CD14-positive monocyte (primary cell): ENCODE results near the gene RECQL5. TPM values are rescaled to one million over a fixed set of nuclear protein-coding genes. Genes with fewer than 3 reads are reported as not detected.

Experiments used
- DNase-seq, 3 donors: peaks; one replicate each; pipeline ENCODE4 v3.0.0-alpha.2; 2011 to 2022
- H2AFZ ChIP-seq: 2 replicates; pipeline ENCODE4 v1.6.0; 2012; ENCODE audit warnings: mild to moderate bottlenecking, low read depth, low read length, inconsistent platforms; ENCODE audit not compliant: insufficient read depth, poor library complexity, severe bottlenecking
- H3K27ac ChIP-seq, 2 donors: 1 replicate in 1 of 2; 2 replicates in 1 of 2; pipeline ENCODE4 v1.5.1; 2012 to 2013; ENCODE audit warnings: low read length in 2 of 2, control low read depth in 1 of 2, inconsistent platforms in 1 of 2, low read depth in 1 of 2, mild to moderate bottlenecking in 1 of 2
- H3K27me3 ChIP-seq, 2 donors: one replicate each; pipeline versions ENCODE4 v1.6.0 to v1.6.1; 2011 to 2013; ENCODE audit warnings: low read length in 2 of 2; ENCODE audit not compliant: control insufficient read depth in 2 of 2, insufficient read depth in 2 of 2
- H3K36me3 ChIP-seq, 2 donors: replicated peaks in 1 of 2; 1 replicate in 1 of 2; 2 replicates in 1 of 2; pipeline versions ENCODE4 v1.5.1 to v1.6.1; 2012 to 2013; ENCODE audit warnings: low read length in 2 of 2, control low read depth in 1 of 2, inconsistent platforms in 1 of 2, mild to moderate bottlenecking in 1 of 2; ENCODE audit not compliant: insufficient read depth in 2 of 2, control insufficient read depth in 1 of 2
- H3K4me1 ChIP-seq, 2 donors: 1 replicate in 1 of 2; 2 replicates in 1 of 2; pipeline versions ENCODE4 v1.5.1 to v1.6.1; 2012 to 2013; ENCODE audit warnings: low read length in 2 of 2, control low read depth in 1 of 2, inconsistent platforms in 1 of 2, mild to moderate bottlenecking in 1 of 2, moderate library complexity in 1 of 2; ENCODE audit not compliant: insufficient read depth in 2 of 2, control insufficient read depth in 1 of 2
- H3K4me2 ChIP-seq: replicated peaks from 2 replicates; pipeline ENCODE3; 2012; ENCODE audit warnings: low read length, moderate library complexity, mild to moderate bottlenecking; ENCODE audit not compliant: poor library complexity, severe bottlenecking; ENCODE audit errors: extremely low read depth
- H3K4me3 ChIP-seq, 3 experiments: fragments of 200-600 bp in 1 of 3; sonication (generic) in 1 of 3; replicated peaks in 1 of 3; 1 replicate in 2 of 3; 2 replicates in 1 of 3; pipeline ENCODE4 v1.5.1; 2011 to 2013; ENCODE audit warnings: low read length in 3 of 3, mild to moderate bottlenecking in 3 of 3, control low read depth in 2 of 3, low read depth in 2 of 3, inconsistent platforms in 1 of 3, moderate library complexity in 1 of 3
- H3K79me2 ChIP-seq: 2 replicates; pipeline ENCODE4 v1.6.0; 2012; ENCODE audit warnings: mild to moderate bottlenecking, control low read depth, inconsistent platforms, low read length, moderate library complexity; ENCODE audit not compliant: insufficient read depth
- H3K9ac ChIP-seq: 2 replicates; pipeline ENCODE4 v1.6.0; 2017; ENCODE audit warnings: low read length, mild to moderate bottlenecking; ENCODE audit not compliant: insufficient read depth, poor library complexity, severe bottlenecking
- H3K9me3 ChIP-seq, 2 donors: replicated peaks in 1 of 2; 1 replicate in 1 of 2; 2 replicates in 1 of 2; pipeline versions ENCODE4 v1.5.1 to v1.6.1; 2012 to 2013; ENCODE audit warnings: low read length in 2 of 2, control low read depth in 1 of 2; ENCODE audit not compliant: control insufficient read depth in 1 of 2, insufficient read depth in 1 of 2
- H4K20me1 ChIP-seq: 2 replicates; pipeline ENCODE4 v1.6.0; 2012; ENCODE audit warnings: mild to moderate bottlenecking, low read length, control low read depth, moderate library complexity; ENCODE audit not compliant: insufficient read depth
- H3K27ac Mint-ChIP-seq, 7 donors: one replicate each; pipeline ENCODE4 v1.8.0; 2020; ENCODE audit warnings: mild to moderate bottlenecking in 7 of 7, mixed read lengths in 7 of 7, moderate library complexity in 6 of 7, inconsistent platforms in 2 of 7
- H3K27me3 Mint-ChIP-seq, 3 donors: one replicate each; pipeline ENCODE4 v1.8.0; 2021 to 2022; ENCODE audit warnings: low read depth in 3 of 3, mild to moderate bottlenecking in 3 of 3, mixed read lengths in 3 of 3, moderate library complexity in 3 of 3, inconsistent platforms in 1 of 3
- H3K36me3 Mint-ChIP-seq, 2 donors: one replicate each; pipeline ENCODE4 v1.8.0; 2020; ENCODE audit warnings: mixed read lengths in 2 of 2, inconsistent platforms in 1 of 2, mild to moderate bottlenecking in 1 of 2
- H3K4me1 Mint-ChIP-seq: one replicate; pipeline ENCODE4 v1.8.0; 2020; ENCODE audit warnings: mild to moderate bottlenecking, mixed read lengths
- H3K4me3 Mint-ChIP-seq, 2 donors: one replicate each; pipeline ENCODE4 v1.8.0; 2020; ENCODE audit warnings: mild to moderate bottlenecking in 2 of 2, mixed read lengths in 2 of 2, moderate library complexity in 1 of 2
- H3K9me3 Mint-ChIP-seq, 7 donors: one replicate each; pipeline ENCODE4 v1.8.0; 2020 to 2022; ENCODE audit warnings: mixed read lengths in 7 of 7, mild to moderate bottlenecking in 6 of 7, moderate library complexity in 6 of 7, inconsistent platforms in 2 of 7
- WGBS: methylation state at CpG from one replicate; pipeline ENCODE4 v1.1.5; 2013; ENCODE audit warnings: missing lambda C conversion rate; ENCODE audit not compliant: insufficient coverage; 5-methylcytosine and 5-hydroxymethylcytosine counted together
- intact Hi-C, 2 donors: fragments of 100-400 bp; cut with micrococcal nuclease; formaldehyde crosslinking; loops; one replicate each; pipeline versions ENCODE4 v1.15.0 to v1.15.1; 2023
- polyA plus RNA-seq, 3 donors: library from polyadenylated mRNA; depleted of rRNA in 1 of 3; unstranded in 2 of 3; stranded (reverse) in 1 of 3; fragments of 300-500 nt in 2 of 3; fragments of >200 nt in 1 of 3; fragmentation: Illumina TruSeq in 2 of 3; gene quantifications; 1 replicate in 2 of 3; 2 replicates in 1 of 3; pipeline ENCODE4 v1.2.3, GENCODE V29; 2012 to 2021
- TF ChIP-seq, protein P1 (sequence below): fragments of 200-600 bp; IDR thresholded peaks from one replicate; pipeline ENCODE4 v1.8.0; 2022; ENCODE audit warnings: antibody characterized with exemption, mild to moderate bottlenecking

RECQL5 gene
- polyA plus RNA-seq, 3 donors = 3.1 to 27.7 (median 4.4) TPM

DNA sequence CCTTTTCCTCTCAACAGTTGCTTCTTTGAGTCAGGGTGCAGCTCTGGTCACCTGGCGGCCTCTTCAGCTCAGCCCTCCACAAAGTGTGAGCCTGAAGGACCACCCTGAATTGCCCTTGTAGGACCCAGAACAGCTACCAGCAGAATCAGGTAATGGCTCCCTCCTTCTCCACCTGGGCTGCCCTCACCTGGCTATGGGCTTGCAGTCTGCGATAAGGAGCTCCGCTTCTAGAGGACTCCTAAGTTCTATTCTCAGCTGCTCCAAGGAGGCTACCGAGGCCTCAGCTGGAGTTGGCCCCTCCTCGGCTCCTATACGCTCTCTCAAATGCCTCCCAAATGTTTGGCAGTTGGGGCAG lies 20.3 kb downstream of the RECQL5 start:
- H3K79me2 ChIP-seq = no peaks in the 10 kb centered on the region
- peaks cover 39 to 72% of the 10 kb centered on the region in 2 donors for H3K36me3 Mint-ChIP-seq
- peak overlapping the region in 1 of 2 donors; percentile 56 for H3K27ac ChIP-seq
- H3K4me2 ChIP-seq = no peak overlapping the region
- DNase-seq = no peak
- 86% methylated on average over 5 of the region's 6 CpGs for WGBS
- intact Hi-C loops = no loop called here
- H3K27ac Mint-ChIP-seq = peak overlapping the region in 1 of 7 donors; percentile 79
- H3K9ac ChIP-seq = peak overlapping the region; percentile 36
- peaks cover 12 to 19% of the 10 kb centered on the region in 2 donors for H3K4me1 ChIP-seq
- H3K9me3 ChIP-seq = no peaks in the 10 kb centered on the region
- no peaks in the 10 kb centered on the region for H4K20me1 ChIP-seq
- H2AFZ ChIP-seq = peak overlapping the region; percentile 33
- TF ChIP-seq, protein P1, sequence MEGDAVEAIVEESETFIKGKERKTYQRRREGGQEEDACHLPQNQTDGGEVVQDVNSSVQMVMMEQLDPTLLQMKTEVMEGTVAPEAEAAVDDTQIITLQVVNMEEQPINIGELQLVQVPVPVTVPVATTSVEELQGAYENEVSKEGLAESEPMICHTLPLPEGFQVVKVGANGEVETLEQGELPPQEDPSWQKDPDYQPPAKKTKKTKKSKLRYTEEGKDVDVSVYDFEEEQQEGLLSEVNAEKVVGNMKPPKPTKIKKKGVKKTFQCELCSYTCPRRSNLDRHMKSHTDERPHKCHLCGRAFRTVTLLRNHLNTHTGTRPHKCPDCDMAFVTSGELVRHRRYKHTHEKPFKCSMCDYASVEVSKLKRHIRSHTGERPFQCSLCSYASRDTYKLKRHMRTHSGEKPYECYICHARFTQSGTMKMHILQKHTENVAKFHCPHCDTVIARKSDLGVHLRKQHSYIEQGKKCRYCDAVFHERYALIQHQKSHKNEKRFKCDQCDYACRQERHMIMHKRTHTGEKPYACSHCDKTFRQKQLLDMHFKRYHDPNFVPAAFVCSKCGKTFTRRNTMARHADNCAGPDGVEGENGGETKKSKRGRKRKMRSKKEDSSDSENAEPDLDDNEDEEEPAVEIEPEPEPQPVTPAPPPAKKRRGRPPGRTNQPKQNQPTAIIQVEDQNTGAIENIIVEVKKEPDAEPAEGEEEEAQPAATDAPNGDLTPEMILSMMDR = no peak
- H3K27me3 ChIP-seq = no peaks in the 10 kb centered on the region
- H3K4me3 Mint-ChIP-seq = no peak overlapping the region
- H3K4me3 ChIP-seq = no peak overlapping the region
- H3K36me3 ChIP-seq = peaks cover 31 to 50% of the 10 kb centered on the region in 2 donors
- H3K27me3 Mint-ChIP-seq = peaks cover 0 to 2% (median 2%) of the 10 kb centered on the region in 3 donors
- H3K9me3 Mint-ChIP-seq = peaks cover 0 to 2% (median 0%) of the 10 kb centered on the region in 7 donors
- peaks cover 22% of the 10 kb centered on the region for H3K4me1 Mint-ChIP-seq

DNA sequence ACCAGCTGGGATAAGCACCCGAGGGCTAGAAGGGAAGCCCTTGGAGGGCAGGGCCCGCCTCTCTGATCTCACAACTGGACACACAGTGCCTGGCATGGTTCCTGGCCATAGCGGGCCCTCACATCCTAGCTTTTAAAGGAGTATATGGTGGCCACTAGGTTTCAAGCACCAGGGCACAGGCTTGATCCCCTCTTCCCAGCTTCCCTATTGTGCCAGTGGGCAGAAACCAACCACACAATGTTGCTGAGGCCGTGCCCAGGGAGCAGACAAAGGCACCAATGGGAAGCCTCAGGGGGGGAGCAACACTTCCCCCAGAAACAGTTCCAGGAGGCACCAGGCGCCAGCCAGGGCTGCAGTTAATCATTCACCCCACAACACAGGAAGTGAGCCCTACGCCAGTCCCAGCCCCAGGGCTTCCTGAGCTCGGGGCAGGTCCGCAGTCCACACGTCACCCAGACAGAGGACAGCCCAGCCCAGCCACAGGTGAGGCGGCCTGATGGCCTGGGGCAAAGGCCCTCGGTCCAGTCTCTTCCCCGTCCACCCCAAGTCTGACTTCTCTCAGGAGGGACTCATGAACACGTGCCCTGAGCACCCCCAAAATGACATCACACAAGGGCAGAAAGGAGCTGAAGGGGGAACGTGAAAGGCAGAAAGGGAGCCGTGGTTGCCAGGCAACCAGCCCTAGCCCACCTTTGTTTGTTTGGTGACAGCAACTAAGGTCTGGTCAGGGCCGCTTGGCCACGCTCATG lies 20.9 kb downstream of the RECQL5 start:
- TF ChIP-seq, protein P1 = no peak

More for the DNA sequence above, 20.9 kb downstream of the RECQL5 start:
- Mint-ChIP-seq H3K4me1 (peaks cover 22% of the 10 kb centered on the region), H3K36me3 (peaks cover 35 to 68% of the 10 kb centered on the region in 2 donors), H3K9me3 (peaks cover 0 to 2% (median 0%) of the 10 kb centered on the region in 7 donors), H3K27me3 (peaks cover 0 to 2% (median 2%) of the 10 kb centered on the region in 3 donors), H3K27ac (peak overlapping the region; percentile 26 to 88 (median 78)), H3K4me3 (peak overlapping the region in 1 of 2 donors; percentile 78)
- H3K36me3 ChIP-seq = peaks cover 29 to 52% of the 10 kb centered on the region in 2 donors
- WGBS = 19% methylated on average over 14 of the region's 17 CpGs
- H3K4me1 ChIP-seq = peaks cover 12 to 19% of the 10 kb centered on the region in 2 donors
- no peaks in the 10 kb centered on the region for H3K9me3 ChIP-seq
- peak overlapping the region in 1 of 3 experiments; percentile 32 for H3K4me3 ChIP-seq
- intact Hi-C loops = no loop called here
- H4K20me1 ChIP-seq = no peaks in the 10 kb centered on the region
- peak overlapping the region in 1 of 2 donors; percentile 56 for H3K27ac ChIP-seq
- no peaks in the 10 kb centered on the region for H3K79me2 ChIP-seq
- peak overlapping the region; percentile 36 for H3K9ac ChIP-seq
- H3K4me2 ChIP-seq = peak overlapping the region; percentile 34
- DNase-seq = peak; percentile 38 to 68 (median 60)
- H2AFZ ChIP-seq = peak overlapping the region; percentile 33
- no peaks in the 10 kb centered on the region for H3K27me3 ChIP-seq
